HFF-Myc (cell line): Measurements from ENCODE around the gene NME8.

Source experiments
- DNase-seq: peaks from one replicate; pipeline ENCODE4 v3.0.0-alpha.2; 2011; ENCODE audit warnings: low read depth; ENCODE audit errors: extremely low read depth
- H3K4me3 ChIP-seq: replicated peaks from 2 replicates; pipeline ENCODE4 v1.5.1; 2011; ENCODE audit warnings: low read depth, mild to moderate bottlenecking, control low read depth, low read length
- TF ChIP-seq, protein P1 (sequence below): IDR thresholded peaks from 2 replicates; pipeline ENCODE4 v1.5.1; 2012; ENCODE audit warnings: mild to moderate bottlenecking, low read depth, low read length, control low read depth; ENCODE audit errors: missing control alignments

The NME8 gene

DNA sequence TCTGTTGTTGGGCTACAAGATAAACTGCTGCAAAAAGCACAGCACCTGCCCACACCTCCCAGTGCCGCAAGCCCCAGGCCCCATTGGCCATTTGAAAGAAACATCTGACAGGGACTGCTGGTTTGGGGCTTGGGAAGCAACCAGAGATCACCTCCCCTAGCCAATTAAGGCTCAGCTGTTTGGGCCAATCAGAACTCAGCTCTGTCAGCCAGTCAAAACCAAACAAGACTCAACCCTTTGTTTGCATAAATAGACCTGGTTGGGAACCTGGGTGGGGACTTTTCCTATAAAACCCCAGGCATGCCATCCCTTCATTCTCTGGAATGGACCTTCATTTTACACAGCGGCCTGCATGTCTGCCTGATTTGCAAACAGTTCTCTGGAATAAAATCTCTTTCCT lies 17.2 kb upstream of the NME8 start:
- DNase-seq, result no peak
- H3K4me3 ChIP-seq, result no peak overlapping the region
- TF ChIP-seq, protein P1, sequence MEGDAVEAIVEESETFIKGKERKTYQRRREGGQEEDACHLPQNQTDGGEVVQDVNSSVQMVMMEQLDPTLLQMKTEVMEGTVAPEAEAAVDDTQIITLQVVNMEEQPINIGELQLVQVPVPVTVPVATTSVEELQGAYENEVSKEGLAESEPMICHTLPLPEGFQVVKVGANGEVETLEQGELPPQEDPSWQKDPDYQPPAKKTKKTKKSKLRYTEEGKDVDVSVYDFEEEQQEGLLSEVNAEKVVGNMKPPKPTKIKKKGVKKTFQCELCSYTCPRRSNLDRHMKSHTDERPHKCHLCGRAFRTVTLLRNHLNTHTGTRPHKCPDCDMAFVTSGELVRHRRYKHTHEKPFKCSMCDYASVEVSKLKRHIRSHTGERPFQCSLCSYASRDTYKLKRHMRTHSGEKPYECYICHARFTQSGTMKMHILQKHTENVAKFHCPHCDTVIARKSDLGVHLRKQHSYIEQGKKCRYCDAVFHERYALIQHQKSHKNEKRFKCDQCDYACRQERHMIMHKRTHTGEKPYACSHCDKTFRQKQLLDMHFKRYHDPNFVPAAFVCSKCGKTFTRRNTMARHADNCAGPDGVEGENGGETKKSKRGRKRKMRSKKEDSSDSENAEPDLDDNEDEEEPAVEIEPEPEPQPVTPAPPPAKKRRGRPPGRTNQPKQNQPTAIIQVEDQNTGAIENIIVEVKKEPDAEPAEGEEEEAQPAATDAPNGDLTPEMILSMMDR, result no peak

DNA sequence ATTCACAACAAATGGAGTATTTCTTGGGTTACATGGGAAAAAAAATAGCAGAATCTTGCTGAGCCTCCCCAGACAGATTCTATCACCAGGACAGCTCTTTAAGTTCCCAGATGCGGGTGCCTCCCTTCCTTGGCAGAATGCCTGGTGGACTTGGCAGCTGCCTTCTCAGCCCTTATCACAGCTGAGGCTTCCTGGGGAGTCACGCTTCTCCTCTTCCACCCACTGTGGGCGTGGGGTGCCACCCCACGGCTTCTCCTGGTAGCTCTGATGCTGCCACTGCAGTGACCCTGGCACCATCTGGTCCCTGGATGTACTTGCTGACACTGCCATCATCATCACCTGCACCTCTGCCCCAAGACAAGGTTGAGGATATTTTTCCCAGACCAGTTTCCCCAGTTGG lies 16.2 kb upstream of the NME8 start:
- H3K4me3 ChIP-seq, result no peak overlapping the region
- no peak for DNase-seq
- TF ChIP-seq, protein P1, result no peak

DNA sequence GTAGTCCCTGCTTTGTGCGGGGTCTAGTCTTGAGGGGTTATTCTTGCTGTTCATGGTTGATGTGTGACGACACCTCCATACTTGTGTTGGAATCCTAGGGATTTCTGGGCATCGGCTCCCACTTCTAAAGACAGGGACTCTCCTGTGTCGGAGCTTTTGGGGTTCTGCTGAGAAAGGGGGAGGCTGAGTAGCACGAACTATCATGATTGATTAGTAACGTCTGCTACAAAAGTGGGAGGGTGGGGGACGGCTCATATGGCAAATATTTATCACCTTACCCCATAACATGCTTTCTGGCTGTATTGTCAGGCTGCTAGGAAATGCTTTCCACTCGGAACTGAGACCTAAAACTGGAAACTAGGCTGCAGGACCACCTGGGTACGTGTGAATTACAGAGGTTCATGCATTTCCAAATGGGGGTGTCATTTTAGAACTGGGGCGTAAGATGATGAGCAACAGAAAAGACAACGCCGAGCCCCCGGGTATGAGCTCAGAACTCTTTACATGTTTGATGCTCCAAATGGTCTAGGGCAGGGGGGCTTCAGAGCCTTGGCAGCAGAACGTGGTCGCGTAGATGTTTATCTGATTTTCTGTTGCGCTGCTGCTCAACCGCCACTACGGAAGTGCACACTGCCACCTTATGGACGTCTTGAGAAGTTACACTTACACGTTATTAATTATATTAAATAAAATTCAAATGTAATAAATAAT lies 15.1 kb upstream of the NME8 start:
- peak; percentile 2 for DNase-seq
- no peak overlapping the region for H3K4me3 ChIP-seq
- TF ChIP-seq, protein P1, result peak; percentile 41

DNA sequence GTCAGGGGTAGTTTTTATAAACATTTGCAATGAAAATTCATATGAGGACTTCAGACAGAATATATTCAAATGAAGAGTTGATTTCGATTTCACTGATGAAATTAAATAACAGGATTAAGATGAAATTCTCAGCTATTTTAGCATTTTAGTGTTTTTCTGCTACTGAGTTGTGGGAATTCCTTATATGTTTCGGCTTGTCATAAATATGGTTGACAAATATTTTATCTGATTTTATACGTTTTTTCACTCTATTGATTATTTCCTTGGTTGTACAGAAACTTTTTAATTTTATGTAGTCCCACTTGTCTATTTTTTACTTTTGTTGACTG lies 14.6 kb upstream of the NME8 start:
- TF ChIP-seq, protein P1, result no peak
- H3K4me3 ChIP-seq, result no peak overlapping the region
- DNase-seq, result no peak

DNA sequence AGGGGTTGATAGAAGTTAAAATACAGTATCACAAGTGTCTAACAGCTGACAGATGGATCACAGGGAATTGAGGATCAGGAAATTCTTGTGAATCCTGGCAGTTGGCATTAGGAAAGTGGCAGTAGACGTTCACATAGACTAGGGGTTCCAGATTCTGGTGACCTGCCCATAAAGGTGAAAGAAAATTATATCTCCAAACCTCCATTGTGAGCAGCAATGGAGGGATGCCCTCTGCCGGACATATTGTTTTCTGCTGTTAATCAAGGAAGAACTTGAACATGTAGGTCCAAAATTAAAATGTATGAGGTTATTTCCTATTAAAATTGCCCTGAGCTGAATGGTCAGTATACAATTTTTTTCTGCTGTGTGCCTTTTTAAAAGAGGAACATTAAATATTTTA lies 5.1 kb downstream of the NME8 start:
- no peak for DNase-seq
- no peak overlapping the region for H3K4me3 ChIP-seq
- TF ChIP-seq, protein P1, result no peak

DNA sequence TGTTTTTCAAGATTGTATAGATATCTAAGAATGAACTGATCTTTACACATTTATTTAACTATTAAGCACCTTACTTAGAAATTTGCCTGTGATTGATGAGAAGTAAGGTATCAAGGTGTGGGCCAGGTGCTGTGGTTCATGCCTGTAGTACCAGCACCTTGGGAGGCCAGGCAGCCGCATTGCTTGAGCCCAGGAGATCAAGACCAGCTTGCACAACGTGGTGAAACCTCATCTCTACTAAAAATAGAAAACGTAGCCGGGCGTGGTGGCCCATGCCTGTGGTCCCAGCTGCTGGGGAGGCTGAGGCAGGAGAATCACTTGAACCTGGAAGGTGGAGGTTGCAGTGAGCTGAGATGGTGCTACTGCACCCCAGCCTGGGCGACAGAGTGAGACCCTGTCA lies 33.7 kb downstream of the NME8 start:
- no peak for DNase-seq
- TF ChIP-seq, protein P1, result no peak
- no peak overlapping the region for H3K4me3 ChIP-seq

DNA sequence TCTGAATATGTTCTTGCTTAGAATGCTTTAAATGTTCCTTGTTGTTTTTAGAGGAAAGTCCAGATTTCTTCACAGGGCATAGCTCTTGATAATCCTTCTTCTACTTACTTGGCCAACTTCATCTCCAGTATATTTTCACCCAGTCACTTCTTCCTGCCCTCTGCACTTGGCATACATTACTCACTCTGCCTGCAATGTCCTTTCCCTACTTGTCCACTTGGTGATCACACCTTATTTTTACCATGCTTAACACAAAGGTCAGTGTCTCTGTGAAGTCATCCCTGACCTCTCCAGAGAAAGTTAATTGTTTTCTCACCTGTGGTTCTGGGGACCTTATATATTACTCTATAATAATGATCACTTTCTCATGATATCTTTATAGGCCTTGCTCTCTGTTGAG lies 45.0 kb downstream of the NME8 start:
- TF ChIP-seq, protein P1, result no peak
- no peak for DNase-seq
- H3K4me3 ChIP-seq, result no peak overlapping the region
